Endodermal cell (in vitro differentiated cells): ENCODE measurements around the gene MTCL1. TPM values are rescaled to one million over a fixed set of nuclear protein-coding genes. Genes with fewer than 3 reads are reported as not detected.

Experiments
- DNase-seq: peaks from one replicate; pipeline ENCODE4 v3.0.0-alpha.2; 2017
- H3K27ac ChIP-seq: 2 replicates; pipeline ENCODE4 v1.5.1; 2013; ENCODE audit warnings: mild to moderate bottlenecking, low read depth, low read length, moderate library complexity
- H3K27me3 ChIP-seq: 2 replicates; pipeline ENCODE4 v1.6.1; 2013; ENCODE audit warnings: mild to moderate bottlenecking, low read length, moderate library complexity; ENCODE audit not compliant: insufficient read depth, control insufficient read depth, poor library complexity, severe bottlenecking
- H3K36me3 ChIP-seq: 2 replicates; pipeline ENCODE4 v1.7.0; 2013; ENCODE audit warnings: mild to moderate bottlenecking, low read length, moderate library complexity; ENCODE audit not compliant: control insufficient read depth, insufficient read depth
- H3K4me1 ChIP-seq: one replicate; pipeline ENCODE4 v1.7.0; 2013; ENCODE audit warnings: low read length; ENCODE audit not compliant: control insufficient read depth, insufficient read depth
- H3K4me3 ChIP-seq: 2 replicates; pipeline ENCODE4 v1.5.1; 2013; ENCODE audit warnings: mild to moderate bottlenecking, low read length, moderate library complexity
- H3K9ac ChIP-seq: 2 replicates; pipeline ENCODE4 v1.6.1; 2013; ENCODE audit warnings: mild to moderate bottlenecking, low read length, moderate library complexity; ENCODE audit not compliant: poor library complexity, severe bottlenecking; ENCODE audit errors: extremely low read depth
- H3K9me3 ChIP-seq: 2 replicates; pipeline ENCODE4 v1.6.1; 2013; ENCODE audit warnings: mild to moderate bottlenecking, low read length, moderate library complexity; ENCODE audit not compliant: control insufficient read depth
- H3K27ac Mint-ChIP-seq: 2 replicates; pipeline ENCODE4 v1.8.0; 2020; ENCODE audit warnings: mixed read lengths
- H3K27me3 Mint-ChIP-seq: 2 replicates; pipeline ENCODE4 v1.8.0; 2021; ENCODE audit warnings: mild to moderate bottlenecking, mixed read lengths; ENCODE audit not compliant: insufficient read depth
- H3K36me3 Mint-ChIP-seq: 2 replicates; pipeline ENCODE4 v1.8.0; 2020; ENCODE audit warnings: low read depth, mixed read lengths
- H3K4me1 Mint-ChIP-seq: 2 replicates; pipeline ENCODE4 v1.8.0; 2020; ENCODE audit warnings: mixed read lengths
- H3K4me3 Mint-ChIP-seq: 2 replicates; pipeline ENCODE4 v1.8.0; 2020; ENCODE audit warnings: mild to moderate bottlenecking, moderate library complexity, mixed read lengths
- H3K9me3 Mint-ChIP-seq: 2 replicates; pipeline ENCODE4 v1.8.0; 2020; ENCODE audit warnings: mild to moderate bottlenecking, mixed read lengths
- CTCF ChIP-seq: fragments of 200-600 bp; sonication (generic); conservative IDR thresholded peaks from 2 replicates; pipeline ENCODE4 v1.5.0; 2021; ENCODE audit warnings: antibody characterized with exemption, mild to moderate bottlenecking
- WGBS, 2 experiments: methylation state at CpG; one replicate each; pipeline versions ENCODE4 v1.1.5 to v1.1.7; 2013; ENCODE audit warnings: missing lambda C conversion rate in 2 of 2, mixed read lengths in 1 of 2; ENCODE audit not compliant: insufficient coverage in 1 of 2, insufficient read length in 1 of 2; 5-methylcytosine and 5-hydroxymethylcytosine counted together
- total RNA-seq, 2 donors: library from RNA; stranded (reverse); fragmentation: NEBNext Ultra II Directional in 1 of 2; extraction: Animal tissue kit (Norgen Biotek cat#: 25700) in 1 of 2; gene quantifications; 2 replicates in 1 of 2; 3 replicates in 1 of 2; pipeline ENCODE4 v1.2.1, GENCODE V29; 2021

Gene MTCL1
- total RNA-seq, 2 donors from 2014 or later: 15.0 to 26.0 TPM

GRCh38 chr18:8686611-8687010, 18.7 kb upstream of the MTCL1 start:
- Histone ChIP-seq H3K27ac (no peak overlapping the region), H3K4me3 (no peak overlapping the region), H3K9me3 (no peaks in the 10 kb centered on the region), H3K27me3 (no peaks in the 10 kb centered on the region), H3K4me1 (no peaks in the 10 kb centered on the region), H3K36me3 (no peaks in the 10 kb centered on the region), H3K9ac (no peak overlapping the region)
- 55 to 64% methylated on average over 5 to 6 of the region's 6 CpGs for WGBS, 2 experiments
- no peaks in the 10 kb centered on the region for H3K9me3 Mint-ChIP-seq
- H3K27ac Mint-ChIP-seq: no peak overlapping the region
- no peaks in the 10 kb centered on the region for H3K36me3 Mint-ChIP-seq
- peaks cover 12% of the 10 kb centered on the region for H3K27me3 Mint-ChIP-seq
- H3K4me3 Mint-ChIP-seq: no peak overlapping the region
- DNase-seq: no peak
- no peak for TF ChIP-seq CTCF
- peaks cover 19% of the 10 kb centered on the region for H3K4me1 Mint-ChIP-seq

- no peaks in the 10 kb centered on the region for H3K27me3 ChIP-seq
- no peak overlapping the region for H3K27ac Mint-ChIP-seq
- no peak overlapping the region for H3K27ac ChIP-seq
- H3K4me3 ChIP-seq: no peak overlapping the region
- H3K9me3 Mint-ChIP-seq: no peaks in the 10 kb centered on the region
- H3K36me3 Mint-ChIP-seq: no peaks in the 10 kb centered on the region
- TF ChIP-seq CTCF: no peak
- no peak for DNase-seq
- 94% methylated on average over 4 to 7 of the region's 8 CpGs for WGBS, 2 experiments
- H3K27me3 Mint-ChIP-seq: peaks cover 12% of the 10 kb centered on the region
- no peak overlapping the region for H3K9ac ChIP-seq
- no peak overlapping the region for H3K4me3 Mint-ChIP-seq
- peaks cover 19% of the 10 kb centered on the region for H3K4me1 Mint-ChIP-seq
- no peaks in the 10 kb centered on the region for H3K4me1 ChIP-seq
- no peaks in the 10 kb centered on the region for H3K36me3 ChIP-seq
- H3K9me3 ChIP-seq: no peaks in the 10 kb centered on the region
Measured at GRCh38 chr18:8688216-8688800, 17.0 kb upstream of the MTCL1 start.

- H3K36me3 ChIP-seq: no peaks in the 10 kb centered on the region
- Mint-ChIP-seq H3K4me1 (peaks cover 19% of the 10 kb centered on the region), H3K27ac (no peak overlapping the region), H3K27me3 (peaks cover 12% of the 10 kb centered on the region), H3K4me3 (no peak overlapping the region), H3K36me3 (no peaks in the 10 kb centered on the region), H3K9me3 (no peaks in the 10 kb centered on the region)
- no peak overlapping the region for H3K4me3 ChIP-seq
- no peaks in the 10 kb centered on the region for H3K4me1 ChIP-seq
- no peaks in the 10 kb centered on the region for H3K9me3 ChIP-seq
- 90 to 94% methylated on average over 8 of the region's 8 CpGs for WGBS, 2 experiments
- H3K27ac ChIP-seq: no peak overlapping the region
- H3K27me3 ChIP-seq: no peaks in the 10 kb centered on the region
- TF ChIP-seq CTCF: no peak
- no peak for DNase-seq
- H3K9ac ChIP-seq: no peak overlapping the region
Measured at GRCh38 chr18:8688816-8689215, 16.5 kb upstream of the MTCL1 start.
